Transverse colon (tissue), 4 donors: ENCODE data around the gene TARDBP. TPM values are rescaled to one million over a fixed set of nuclear protein-coding genes. Genes with fewer than 3 reads are reported as not detected.

Experiments used
- DNase-seq: peaks from one replicate; pipeline ENCODE4 v3.0.0-alpha.2; 2019
- H3K27ac ChIP-seq, 4 donors: fragments of 200-600 bp; sonication (generic); 2 replicates each; pipeline ENCODE4 v1.5.1; 2016 to 2018; ENCODE audit warnings: inconsistent platforms in 4 of 4
- H3K27me3 ChIP-seq: fragments of 200-600 bp; sonication (generic); 2 replicates; pipeline ENCODE4 v1.5.1; 2017; ENCODE audit warnings: inconsistent platforms
- H3K36me3 ChIP-seq, 4 donors: fragments of 200-600 bp; sonication (generic); 2 replicates each; pipeline ENCODE4 v1.5.1; 2017 to 2019; ENCODE audit warnings: inconsistent platforms in 4 of 4
- H3K4me1 ChIP-seq, 4 donors: fragments of 200-600 bp; sonication (generic); 2 replicates each; pipeline ENCODE4 v1.5.1; 2017 to 2020; ENCODE audit warnings: inconsistent platforms in 4 of 4
- H3K4me3 ChIP-seq, 4 donors: fragments of 200-600 bp; sonication (generic); 1 replicate in 1 of 4; 2 replicates in 3 of 4; pipeline versions ENCODE4 v1.5.1 to v1.6.1; 2017 to 2019; ENCODE audit warnings: inconsistent platforms in 4 of 4
- H3K9me3 ChIP-seq, 2 donors: fragments of 200-600 bp; sonication (generic); 2 replicates each; pipeline ENCODE4 v1.5.1; 2017 to 2019; ENCODE audit warnings: inconsistent platforms in 2 of 2
- EP300 ChIP-seq: sonication (generic); formaldehyde crosslinking; IDR thresholded peaks from one replicate; pipeline ENCODE4 v1.6.1; 2017; ENCODE audit warnings: antibody characterized with exemption, low read depth
- POLR2A ChIP-seq: fragments of 450-650 bp; IDR thresholded peaks from one replicate; pipeline ENCODE4 v1.6.1; 2016; ENCODE audit warnings: antibody characterized with exemption, mild to moderate bottlenecking, moderate library complexity
- POLR2AphosphoS5 ChIP-seq, 3 donors: sonication (generic); formaldehyde crosslinking; IDR thresholded peaks; one replicate each; pipeline ENCODE4 v1.6.1; 2016; ENCODE audit warnings: antibody characterized with exemption in 3 of 3
- WGBS, 2 donors: methylation state at CpG; one replicate each; pipeline ENCODE4 v1.1.5; 2018; ENCODE audit warnings: low coverage in 1 of 2; 5-methylcytosine and 5-hydroxymethylcytosine counted together
- in situ Hi-C, 4 donors: fragments of 200-750 bp; cut with MboI; loops; one replicate each; pipeline versions ENCODE4 v1.15.0 to v1.15.1; 2017; ENCODE audit warnings: low sequenced_read_pairs in 3 of 4, low pct_ligation_motif_present in 1 of 4, low pct_unique_long_range_greater_than_20kb in 1 of 4
- intact Hi-C: fragments of 100-400 bp; cut with DNase I; formaldehyde crosslinking; loops from one replicate; pipeline ENCODE4 v1.15.1; 2023; ENCODE audit warnings: low total_unique reads
- total RNA-seq, 4 donors: library from RNA; depleted of rRNA; stranded (reverse); fragments of >200 nt; gene quantifications; one replicate each; pipeline ENCODE4 v1.1.0, GENCODE V29; 2016
- TF ChIP-seq, protein P1 (sequence below), 5 experiments: fragments of 200-600 bp in 3 of 5; fragments of 450-650 bp in 2 of 5; sonication (generic) in 3 of 5; IDR thresholded peaks; 1 replicate in 2 of 5; 2 replicates in 3 of 5; pipeline ENCODE4 v1.5.1; 2016 to 2017; ENCODE audit warnings: antibody characterized with exemption in 5 of 5, inconsistent platforms in 3 of 5, mild to moderate bottlenecking in 2 of 5, moderate library complexity in 1 of 5

The TARDBP gene
- total RNA-seq, 4 donors from 2014 or later: 112 to 278 (median 190) TPM

DNA sequence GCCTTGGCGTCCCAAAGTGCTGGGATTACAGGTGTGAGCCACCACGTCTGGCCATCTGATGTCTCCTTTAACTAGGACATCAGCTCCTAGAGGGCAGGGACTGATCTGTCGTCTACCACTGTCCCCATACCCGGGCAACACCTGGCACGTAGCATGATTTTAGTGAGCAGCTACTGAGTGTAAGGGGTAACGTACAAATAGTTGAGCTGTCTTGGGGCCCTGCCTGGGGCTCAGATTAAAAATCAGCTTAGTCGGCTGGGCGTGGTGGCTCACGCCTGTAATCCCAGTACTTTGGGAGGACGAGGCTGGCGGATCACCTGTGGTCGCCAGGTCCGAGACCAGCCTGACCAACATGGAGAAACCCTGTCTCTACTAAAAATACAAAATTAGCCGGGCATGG, 45.6 kb downstream of the TARDBP start:
- H3K27me3 ChIP-seq: no peaks in the 10 kb centered on the region
- intact Hi-C loops: no loop called here
- H3K27ac ChIP-seq: no peak overlapping the region
- in situ Hi-C loops: no loop called here
- H3K36me3 ChIP-seq: peaks cover 0 to 6% (median 0%) of the 10 kb centered on the region in 4 donors
- no peak for DNase-seq
- no peaks in the 10 kb centered on the region for H3K9me3 ChIP-seq
- TF ChIP-seq, protein P1, sequence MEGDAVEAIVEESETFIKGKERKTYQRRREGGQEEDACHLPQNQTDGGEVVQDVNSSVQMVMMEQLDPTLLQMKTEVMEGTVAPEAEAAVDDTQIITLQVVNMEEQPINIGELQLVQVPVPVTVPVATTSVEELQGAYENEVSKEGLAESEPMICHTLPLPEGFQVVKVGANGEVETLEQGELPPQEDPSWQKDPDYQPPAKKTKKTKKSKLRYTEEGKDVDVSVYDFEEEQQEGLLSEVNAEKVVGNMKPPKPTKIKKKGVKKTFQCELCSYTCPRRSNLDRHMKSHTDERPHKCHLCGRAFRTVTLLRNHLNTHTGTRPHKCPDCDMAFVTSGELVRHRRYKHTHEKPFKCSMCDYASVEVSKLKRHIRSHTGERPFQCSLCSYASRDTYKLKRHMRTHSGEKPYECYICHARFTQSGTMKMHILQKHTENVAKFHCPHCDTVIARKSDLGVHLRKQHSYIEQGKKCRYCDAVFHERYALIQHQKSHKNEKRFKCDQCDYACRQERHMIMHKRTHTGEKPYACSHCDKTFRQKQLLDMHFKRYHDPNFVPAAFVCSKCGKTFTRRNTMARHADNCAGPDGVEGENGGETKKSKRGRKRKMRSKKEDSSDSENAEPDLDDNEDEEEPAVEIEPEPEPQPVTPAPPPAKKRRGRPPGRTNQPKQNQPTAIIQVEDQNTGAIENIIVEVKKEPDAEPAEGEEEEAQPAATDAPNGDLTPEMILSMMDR (IDR thresholded peaks at IDR 0.05): no peak
- TF ChIP-seq POLR2A (no peak), POLR2AphosphoS5 (IDR thresholded peaks at IDR 0.05) (no peak), EP300 (no peak)
- H3K4me3 ChIP-seq: no peak overlapping the region
- WGBS, 2 donors: 96% methylated on average over 14 of the region's 14 CpGs; no CpG with 5 or more reads in 1 of the 2 donors
- H3K4me1 ChIP-seq: peaks cover 10 to 22% (median 19%) of the 10 kb centered on the region in 4 donors

DNA sequence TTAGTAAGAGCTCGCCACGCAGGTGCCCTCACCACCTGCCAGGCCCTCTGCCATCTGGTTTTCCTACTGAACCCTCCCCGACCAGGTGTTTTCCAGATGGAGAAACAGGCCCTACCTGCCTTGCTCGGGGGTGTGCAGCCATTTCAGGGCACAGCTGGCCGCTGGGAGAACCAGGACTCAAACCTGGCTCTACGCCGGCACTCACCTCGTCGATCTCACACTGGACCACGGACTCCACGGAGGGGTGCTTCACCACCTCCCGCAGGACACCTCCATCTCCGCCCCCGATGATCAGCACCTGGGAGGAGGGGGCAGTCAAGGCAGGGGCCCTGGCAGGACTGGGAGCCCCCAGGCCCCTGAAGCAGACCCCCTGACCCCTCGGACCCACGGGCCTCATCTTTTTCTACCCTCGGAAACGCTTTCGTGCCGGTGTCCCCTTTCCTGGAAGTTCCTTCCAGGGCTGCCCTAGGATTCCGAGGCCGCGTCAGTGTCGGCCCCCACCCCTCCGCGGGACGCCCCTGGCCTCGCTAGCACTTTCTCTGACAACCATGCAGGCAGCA, 46.2 kb downstream of the TARDBP start:
- intact Hi-C loops: no loop called here
- H3K9me3 ChIP-seq: no peaks in the 10 kb centered on the region
- TF ChIP-seq EP300 (no peak), POLR2AphosphoS5 (IDR thresholded peaks at IDR 0.05) (peak in 2 of 3 donors; percentile 23 to 48)
- peaks cover 10 to 22% (median 19%) of the 10 kb centered on the region in 4 donors for H3K4me1 ChIP-seq
- DNase-seq: peak; percentile 31
- H3K4me3 ChIP-seq: peak overlapping the region; percentile 3 to 98 (median 80)
- peak overlapping the region in 1 of 4 donors; percentile 77 for H3K27ac ChIP-seq
- WGBS, 2 donors: 34 to 60% methylated on average over 2 to 20 of the region's 28 CpGs
- in situ Hi-C loops: no loop called here
- H3K27me3 ChIP-seq: no peaks in the 10 kb centered on the region
- peaks cover 0 to 6% (median 0%) of the 10 kb centered on the region in 4 donors for H3K36me3 ChIP-seq

DNA sequence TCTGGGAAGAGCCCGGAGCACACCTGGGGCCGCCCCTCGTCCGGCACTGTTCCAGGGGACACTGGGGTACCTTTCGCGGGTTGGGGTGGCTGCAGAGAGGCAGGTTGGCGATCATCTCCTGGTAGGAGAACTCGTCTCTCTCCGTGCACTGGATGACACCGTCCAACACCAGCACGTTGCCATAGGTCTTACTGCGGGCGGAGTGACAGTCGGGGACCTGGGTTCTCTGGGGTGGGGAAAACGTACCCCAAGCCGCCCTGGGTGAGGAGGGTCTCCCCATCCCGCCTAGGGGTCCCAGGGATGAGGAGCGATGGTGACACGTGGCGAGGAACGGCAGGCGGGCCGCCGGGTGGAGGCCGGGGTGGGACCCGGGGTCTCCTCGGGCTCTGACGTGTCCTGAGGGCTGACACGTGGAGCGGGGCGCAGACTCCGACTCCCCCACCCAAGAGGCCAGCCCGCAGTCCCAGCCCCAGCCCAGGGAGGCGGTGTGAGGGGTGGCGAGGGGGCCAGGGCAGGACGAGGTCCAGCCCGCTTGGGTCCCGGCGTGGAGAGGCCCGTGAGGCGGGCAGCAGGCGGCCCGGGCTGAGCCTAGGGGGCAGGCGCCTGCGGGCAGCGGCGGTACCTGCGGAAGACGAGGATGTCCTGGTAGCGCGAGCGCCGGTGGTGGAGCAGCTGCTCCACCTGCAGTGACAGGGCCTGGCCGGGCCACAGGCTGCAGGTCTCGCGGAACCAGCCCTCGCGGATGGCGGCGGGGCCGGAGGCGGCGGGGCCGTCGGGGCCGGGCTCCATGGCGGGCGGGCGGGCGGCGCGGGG, 46.9 kb downstream of the TARDBP start:
- Histone ChIP-seq H3K4me3 (peak overlapping the region; percentile 66 to 98 (median 94)), H3K4me1 (peaks cover 10 to 22% (median 19%) of the 10 kb centered on the region in 4 donors), H3K36me3 (peaks cover 0 to 6% (median 0%) of the 10 kb centered on the region in 4 donors), H3K27me3 (no peaks in the 10 kb centered on the region), H3K9me3 (no peaks in the 10 kb centered on the region), H3K27ac (peak overlapping the region; percentile 74 to 77 (median 76))
- TF ChIP-seq, protein P1 (IDR thresholded peaks at IDR 0.05): no peak
- no peak for TF ChIP-seq POLR2A
- TF ChIP-seq EP300: no peak
- no peak for TF ChIP-seq POLR2AphosphoS5 (IDR thresholded peaks at IDR 0.05)
- in situ Hi-C loops: no loop called here
- peak; percentile 21 for DNase-seq
- 1% methylated on average over 35 of the region's 72 CpGs; no CpG with 5 or more reads in 1 of the 2 donors for WGBS, 2 donors
- intact Hi-C loops: no loop called here

- peak; percentile 93 for DNase-seq
- TF ChIP-seq POLR2A (peak; percentile 60), EP300 (no peak), POLR2AphosphoS5 (IDR thresholded peaks at IDR 0.05) (peak in 2 of 3 donors; percentile 31 to 54)
- TF ChIP-seq, protein P1 (IDR thresholded peaks at IDR 0.05): peak in 3 of 5 experiments; percentile 14 to 59 (median 34)
- WGBS, 2 donors: 0% methylated on average over 6 to 58 of the region's 83 CpGs
- H3K9me3 ChIP-seq: no peaks in the 10 kb centered on the region
- H3K4me1 ChIP-seq: peaks cover 10 to 22% (median 19%) of the 10 kb centered on the region in 4 donors
- peak within 1 kb of the TSS; percentile 86 to 98 (median 94) for H3K4me3 ChIP-seq
- intact Hi-C loops (no loop called here), in situ Hi-C loops (no loop called here)
- H3K27me3 ChIP-seq: no peaks in the 10 kb centered on the region
- peak within 1 kb of the TSS; percentile 74 to 89 (median 80) for H3K27ac ChIP-seq
- peaks cover 0 to 11% (median 2%) of the 10 kb centered on the region in 4 donors for H3K36me3 ChIP-seq
These were observed 47.7 kb downstream of the TARDBP start, which contains the start of gene SRM for GRCh38 chr1:11059968-11060830. Gene SRM (minus strand): TSS chr1:11060018. CDS start chr1:11059943, 75 bp downstream.
